ENCODE measurements around the gene WDR48. TPM values are rescaled to one million over a fixed set of nuclear protein-coding genes. Genes with fewer than 3 reads are reported as not detected.

The WDR48 gene
- total RNA-seq, 4 donors from 2014 or later = 18.3 to 49.3 (median 25.2) TPM

DNA sequence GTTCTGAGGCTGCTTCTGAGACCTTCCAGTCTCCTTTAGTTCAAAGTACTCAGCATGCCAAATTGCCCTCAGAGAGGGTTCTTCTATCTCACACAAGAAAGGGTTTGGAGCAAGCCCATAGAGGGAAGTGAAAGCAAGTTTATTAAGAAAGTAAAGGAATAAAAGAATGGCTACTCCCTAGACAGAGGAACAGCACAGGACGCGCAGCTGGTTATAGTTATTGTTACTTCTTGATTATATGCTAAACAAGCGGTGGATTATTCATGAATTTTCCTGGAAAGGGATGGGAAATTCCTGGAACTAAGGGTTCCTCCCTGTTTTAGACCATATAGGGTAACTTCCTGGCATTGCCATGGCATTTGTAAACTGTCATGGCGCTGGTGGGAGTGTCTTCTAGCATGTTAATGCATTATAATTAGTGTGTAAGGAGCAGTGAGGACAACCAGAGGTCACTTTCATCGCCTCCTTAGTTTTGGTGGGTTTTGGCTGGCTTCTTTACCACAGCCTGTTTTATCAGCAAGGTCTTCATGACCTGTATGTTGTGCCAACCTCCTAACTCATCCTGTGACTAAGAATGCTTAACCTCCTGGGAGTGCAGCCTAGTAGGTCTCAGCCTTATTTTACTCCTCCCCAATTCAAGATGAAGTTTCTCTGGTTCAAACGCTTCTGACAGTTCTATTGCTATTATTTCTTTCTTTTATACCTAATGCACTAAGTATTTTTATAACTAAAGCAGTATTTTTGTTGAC is 26.4 kb upstream of the WDR48 start:
- 55% methylated on average over 6 of the region's 6 CpGs for WGBS
- no peaks in the 10 kb centered on the region for H3K9me3 ChIP-seq
- no peak overlapping the region for H3K27ac ChIP-seq
- H3K4me3 ChIP-seq = no peak overlapping the region
- no peak for TF ChIP-seq CTCF (IDR thresholded peaks at IDR 0.05)
- no peak for TF ChIP-seq POLR2A (IDR thresholded peaks at IDR 0.05)
- TF ChIP-seq EP300 (IDR thresholded peaks at IDR 0.05) = no peak
- TF ChIP-seq POLR2AphosphoS5 (IDR thresholded peaks at IDR 0.05) = no peak
- H3K4me1 ChIP-seq = peaks cover 11% of the 10 kb centered on the region
- no peak for DNase-seq (ENCODE audit: low spot score in 2 of 2)
- no peaks in the 10 kb centered on the region for H3K27me3 ChIP-seq
- H3K36me3 ChIP-seq = no peaks in the 10 kb centered on the region

DNA sequence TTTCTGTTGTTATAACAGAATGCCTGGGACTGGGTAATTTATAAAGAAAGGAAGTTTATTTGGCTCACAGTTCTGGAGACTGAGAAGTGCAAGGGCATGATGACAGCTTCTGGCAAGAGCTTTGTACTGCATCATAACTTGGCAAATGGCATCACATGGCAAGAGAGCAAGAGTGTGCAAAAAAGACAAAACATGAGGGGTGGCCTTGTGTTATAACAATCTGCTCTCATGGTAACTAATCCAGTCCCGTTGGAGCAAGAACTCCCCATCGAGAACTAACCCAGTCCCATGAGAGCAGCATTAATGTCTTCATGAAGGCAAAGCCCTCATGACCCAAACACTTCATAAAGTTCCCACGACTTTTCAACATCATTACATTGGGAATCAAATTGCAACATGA is 23.3 kb upstream of the WDR48 start:
- Histone ChIP-seq H3K36me3 (no peaks in the 10 kb centered on the region), H3K9me3 (no peaks in the 10 kb centered on the region), H3K4me1 (peaks cover 11% of the 10 kb centered on the region), H3K4me3 (no peak overlapping the region), H3K27ac (no peak overlapping the region), H3K27me3 (no peaks in the 10 kb centered on the region)
- 49% methylated on average over 3 of the region's 3 CpGs for WGBS
- no peak for TF ChIP-seq POLR2AphosphoS5 (IDR thresholded peaks at IDR 0.05)
- no peak for TF ChIP-seq CTCF (IDR thresholded peaks at IDR 0.05)
- no peak for TF ChIP-seq EP300 (IDR thresholded peaks at IDR 0.05)
- TF ChIP-seq POLR2A (IDR thresholded peaks at IDR 0.05) = no peak
- no peak for DNase-seq (ENCODE audit: low spot score in 2 of 2)

GRCh38 chr3:39029556-39029955 is 22.3 kb upstream of the WDR48 start:
- peaks cover 10% of the 10 kb centered on the region for H3K4me1 ChIP-seq
- no peak overlapping the region for H3K27ac ChIP-seq
- DNase-seq (ENCODE audit: low spot score in 2 of 2) = no peak
- 76% methylated on average over 1 of the region's 1 CpG for WGBS
- no peaks in the 10 kb centered on the region for H3K36me3 ChIP-seq
- H3K9me3 ChIP-seq = no peaks in the 10 kb centered on the region
- TF ChIP-seq CTCF (IDR thresholded peaks at IDR 0.05) (no peak), EP300 (IDR thresholded peaks at IDR 0.05) (no peak), POLR2A (IDR thresholded peaks at IDR 0.05) (no peak), POLR2AphosphoS5 (IDR thresholded peaks at IDR 0.05) (no peak)
- no peaks in the 10 kb centered on the region for H3K27me3 ChIP-seq
- no peak overlapping the region for H3K4me3 ChIP-seq

- H3K9me3 ChIP-seq = no peaks in the 10 kb centered on the region
- no peak for DNase-seq (ENCODE audit: low spot score in 2 of 2)
- H3K36me3 ChIP-seq = no peaks in the 10 kb centered on the region
- no peak for TF ChIP-seq CTCF (IDR thresholded peaks at IDR 0.05)
- no peak for TF ChIP-seq POLR2AphosphoS5 (IDR thresholded peaks at IDR 0.05)
- no peak for TF ChIP-seq EP300 (IDR thresholded peaks at IDR 0.05)
- no peak for TF ChIP-seq POLR2A (IDR thresholded peaks at IDR 0.05)
- no peaks in the 10 kb centered on the region for H3K4me1 ChIP-seq
- no peak overlapping the region for H3K27ac ChIP-seq
- no peak overlapping the region for H3K4me3 ChIP-seq
- no peaks in the 10 kb centered on the region for H3K27me3 ChIP-seq
These were observed 13.7 kb upstream of the WDR48 start for GRCh38 chr3:39038165-39038564.

- peaks cover 20% of the 10 kb centered on the region for H3K4me1 ChIP-seq
- DNase-seq (ENCODE audit: low spot score in 2 of 2) = no peak
- H3K36me3 ChIP-seq = no peaks in the 10 kb centered on the region
- H3K27me3 ChIP-seq = no peaks in the 10 kb centered on the region
- H3K4me3 ChIP-seq = no peak overlapping the region
- TF ChIP-seq CTCF (IDR thresholded peaks at IDR 0.05) (no peak), EP300 (IDR thresholded peaks at IDR 0.05) (no peak), POLR2AphosphoS5 (IDR thresholded peaks at IDR 0.05) (no peak), POLR2A (IDR thresholded peaks at IDR 0.05) (no peak)
- H3K27ac ChIP-seq = no peak overlapping the region
- H3K9me3 ChIP-seq = no peaks in the 10 kb centered on the region
These were observed 1.8 kb upstream of the WDR48 start for GRCh38 chr3:39050029-39050428.

Measured in suprapubic skin (tissue), 4 donors.